T-helper 1 cell treated with Interleukin-12 subunit alpha and Interleukin-12 subunit beta and Interleukin-4 antibody, amounts not matched to agents 30 ng/mL and 1 ng/mL, for 36 hours (primary cell): ENCODE results near the gene NELFE. TPM values are rescaled to one million over a fixed set of nuclear protein-coding genes. Genes with fewer than 3 reads are reported as not detected.
"Not testable (repeated sequence)": the region's sequence is repeated elsewhere in the genome, so short reads cannot be mapped to it uniquely, and the experiment has no call there.

Source experiments
- intact Hi-C: fragments of 100-400 bp; cut with micrococcal nuclease; formaldehyde crosslinking; loops from one replicate; pipeline ENCODE4 v1.15.1; 2024
- total RNA-seq: library from RNA; stranded (reverse); gene quantifications from 2 replicates; pipeline ENCODE4 v1.2.3, GENCODE V29; 2022

Gene NELFE
- total RNA-seq, 1 donor from 2014 or later, result 75.3 TPM

- intact Hi-C loops, result loop anchor here (10.0 kb wide), 1 partner anchor 1323 kb away; the partner anchor contains the start of genes B3GALT4, RPS18 and VPS52
These were observed 6.5 kb downstream of the NELFE start for GRCh38 chr6:31952140-31952805.

- intact Hi-C loops, result loop anchor here (10.0 kb wide), 1 partner anchor 1325 kb away; the partner anchor contains the start of genes B3GALT4, RPS18 and VPS52
These were observed 8.7 kb downstream of the NELFE start for GRCh38 chr6:31949926-31950548.

DNA sequence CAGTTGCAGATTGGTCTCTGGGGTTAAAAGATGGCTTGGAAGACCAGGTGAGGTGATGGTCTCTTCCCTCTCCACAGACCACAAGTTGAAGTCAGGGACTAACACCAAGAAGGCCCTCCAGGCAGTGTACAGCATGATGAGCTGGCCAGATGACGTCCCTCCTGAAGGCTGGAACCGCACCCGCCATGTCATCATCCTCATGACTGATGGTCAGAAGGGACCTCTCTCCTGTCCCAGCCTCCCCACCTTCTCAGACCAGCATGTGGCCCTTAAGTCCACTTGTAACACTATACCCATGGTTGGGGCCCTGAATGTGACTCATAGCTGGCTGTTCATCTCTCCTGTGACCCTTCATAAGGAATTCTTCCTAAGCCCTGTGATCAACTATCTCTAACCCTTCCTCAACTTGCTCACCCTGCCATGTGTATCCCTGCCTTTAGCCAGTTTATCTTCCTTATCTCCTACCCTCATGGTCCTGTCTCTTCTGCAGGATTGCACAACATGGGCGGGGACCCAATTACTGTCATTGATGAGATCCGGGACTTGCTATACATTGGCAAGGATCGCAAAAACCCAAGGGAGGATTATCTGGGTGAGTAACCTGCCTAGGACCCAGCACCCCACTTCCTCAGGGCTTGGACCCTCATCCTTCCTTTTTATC lies 9.9 kb downstream of the NELFE start:
- intact Hi-C loops, result no loop called here

DNA sequence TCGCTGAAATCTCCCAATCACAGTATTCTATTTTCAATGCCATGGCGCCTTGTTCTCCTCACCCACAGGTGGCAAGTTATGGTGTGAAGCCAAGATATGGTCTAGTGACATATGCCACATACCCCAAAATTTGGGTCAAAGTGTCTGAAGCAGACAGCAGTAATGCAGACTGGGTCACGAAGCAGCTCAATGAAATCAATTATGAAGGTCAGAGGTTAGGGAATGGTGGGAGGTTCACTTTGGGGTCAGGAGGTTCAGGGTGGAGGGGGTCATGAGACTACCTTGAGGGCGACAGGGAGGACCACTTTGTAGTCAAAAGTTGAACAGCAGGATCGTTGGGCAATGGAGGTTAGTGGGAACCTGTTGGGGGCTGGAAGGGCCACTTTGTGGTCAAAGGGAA lies 10.5 kb downstream of the NELFE start:
- intact Hi-C loops, result no loop called here

- intact Hi-C loops, result no loop called here
These were observed 10.9 kb downstream of the NELFE start for GRCh38 chr6:31947864-31948263.

- intact Hi-C loops, result no loop called here
These were observed 11.6 kb downstream of the NELFE start for GRCh38 chr6:31947070-31947675.

DNA sequence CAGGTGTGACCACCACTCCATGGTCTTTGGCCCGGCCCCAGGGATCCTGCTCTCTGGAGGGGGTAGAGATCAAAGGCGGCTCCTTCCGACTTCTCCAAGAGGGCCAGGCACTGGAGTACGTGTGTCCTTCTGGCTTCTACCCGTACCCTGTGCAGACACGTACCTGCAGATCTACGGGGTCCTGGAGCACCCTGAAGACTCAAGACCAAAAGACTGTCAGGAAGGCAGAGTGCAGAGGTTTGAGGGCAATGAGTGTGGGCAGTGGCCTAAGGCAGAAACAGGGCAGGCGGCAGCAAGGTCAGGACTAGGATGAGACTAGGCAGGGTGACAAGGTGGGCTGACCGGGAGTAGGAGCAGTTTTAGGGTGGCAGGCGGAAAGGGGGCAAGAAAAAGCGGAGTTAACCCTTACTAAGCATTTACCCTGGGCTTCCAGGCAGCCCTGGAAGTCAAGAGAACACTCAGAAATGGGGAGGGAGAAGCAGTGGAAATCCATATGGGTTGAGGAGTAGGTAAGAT lies 12.3 kb downstream of the NELFE start:
- intact Hi-C loops, result no loop called here

DNA sequence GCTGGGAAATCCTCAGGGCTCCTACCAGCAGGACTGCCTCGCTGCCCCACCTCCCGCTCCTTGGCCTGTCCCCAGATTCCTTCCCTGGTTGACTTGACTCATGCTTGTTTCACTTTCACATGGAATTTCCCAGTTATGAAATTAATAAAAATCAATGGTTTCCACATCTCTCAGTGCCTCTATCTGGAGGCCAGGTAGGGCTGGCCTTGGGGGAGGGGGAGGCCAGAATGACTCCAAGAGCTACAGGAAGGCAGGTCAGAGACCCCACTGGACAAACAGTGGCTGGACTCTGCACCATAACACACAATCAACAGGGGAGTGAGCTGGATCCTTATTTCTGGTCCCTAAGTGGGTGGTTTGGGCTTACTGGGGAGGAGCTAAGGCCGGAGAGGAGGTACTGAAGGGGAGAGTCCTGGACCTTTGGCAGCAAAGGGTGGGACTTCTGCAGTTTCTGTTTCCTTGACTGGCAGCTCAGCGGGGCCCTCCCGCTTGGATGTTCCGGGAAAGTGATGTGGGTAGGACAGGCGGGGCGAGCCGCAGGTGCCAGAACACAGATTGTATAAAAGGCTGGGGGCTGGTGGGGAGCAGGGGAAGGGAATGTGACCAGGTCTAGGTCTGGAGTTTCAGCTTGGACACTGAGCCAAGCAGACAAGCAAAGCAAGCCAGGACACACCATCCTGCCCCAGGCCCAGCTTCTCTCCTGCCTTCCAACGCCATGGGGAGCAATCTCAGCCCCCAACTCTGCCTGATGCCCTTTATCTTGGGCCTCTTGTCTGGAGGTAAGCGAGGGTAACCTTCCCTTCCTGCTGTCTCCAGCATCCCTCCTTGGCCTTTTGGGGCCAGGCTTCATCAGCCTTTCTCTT lies 13.0 kb downstream of the NELFE start, which contains the start of gene CFB:
Gene CFB (plus strand): TSS at position 589 of the 863 bp plus-strand sequence. CDS start 127 bp downstream, at position 716.
- intact Hi-C loops, result no loop called here

DNA sequence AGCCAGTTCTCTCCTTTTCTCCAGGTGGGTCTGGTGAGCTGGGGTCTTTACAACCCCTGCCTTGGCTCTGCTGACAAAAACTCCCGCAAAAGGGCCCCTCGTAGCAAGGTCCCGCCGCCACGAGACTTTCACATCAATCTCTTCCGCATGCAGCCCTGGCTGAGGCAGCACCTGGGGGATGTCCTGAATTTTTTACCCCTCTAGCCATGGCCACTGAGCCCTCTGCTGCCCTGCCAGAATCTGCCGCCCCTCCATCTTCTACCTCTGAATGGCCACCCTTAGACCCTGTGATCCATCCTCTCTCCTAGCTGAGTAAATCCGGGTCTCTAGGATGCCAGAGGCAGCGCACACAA lies 13.6 kb downstream of the NELFE start:
- intact Hi-C loops, result no loop called here

DNA sequence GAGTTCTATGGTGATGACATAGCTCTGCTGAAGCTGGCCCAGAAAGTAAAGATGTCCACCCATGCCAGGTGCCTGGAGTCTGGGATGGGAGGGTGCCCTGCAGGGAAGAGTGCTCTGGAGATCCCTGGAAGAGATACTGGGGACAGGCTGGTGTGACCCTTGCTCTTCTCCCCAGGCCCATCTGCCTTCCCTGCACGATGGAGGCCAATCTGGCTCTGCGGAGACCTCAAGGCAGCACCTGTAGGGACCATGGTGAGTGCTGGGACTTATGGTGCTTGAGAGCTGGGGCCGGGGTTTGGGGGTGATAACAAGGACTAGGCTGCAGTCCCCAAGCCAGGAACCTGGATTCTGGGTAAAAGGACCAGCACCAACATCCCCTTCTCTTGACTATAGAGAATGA lies 15.0 kb downstream of the NELFE start:
- intact Hi-C loops, result no loop called here

GRCh38 chr6:31940256-31940664 lies 18.5 kb downstream of the NELFE start:
- intact Hi-C loops, result no loop called here

- intact Hi-C loops, result no loop called here
These were observed 22.9 kb downstream of the NELFE start for GRCh38 chr6:31935823-31936222.

- intact Hi-C loops, result no loop called here
These were observed 23.8 kb downstream of the NELFE start for GRCh38 chr6:31935021-31935420.

- intact Hi-C loops, result no loop called here
These were observed 25.2 kb downstream of the NELFE start for GRCh38 chr6:31933537-31933936.

DNA sequence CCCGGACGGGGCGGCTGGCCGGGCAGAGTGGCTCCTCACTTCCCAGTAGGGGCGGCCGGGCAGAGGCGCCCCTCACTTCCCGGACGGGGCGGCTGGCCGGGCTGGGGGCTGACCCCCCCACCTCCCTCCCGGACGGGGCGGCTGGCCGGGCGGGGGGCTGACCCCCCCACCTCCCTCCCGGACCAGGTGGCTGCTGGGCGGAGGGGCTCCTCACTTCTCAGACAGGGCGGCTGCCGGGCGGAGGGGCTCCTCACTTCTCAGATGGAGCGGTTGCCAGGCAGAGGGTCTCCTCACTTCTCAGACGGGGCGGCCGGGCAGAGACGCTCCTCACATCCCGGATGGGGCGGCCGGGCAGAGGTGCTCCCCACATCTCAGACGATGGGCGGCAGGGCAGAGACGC lies 26.6 kb downstream of the NELFE start:
- intact Hi-C loops, result not testable (repeated sequence)

DNA sequence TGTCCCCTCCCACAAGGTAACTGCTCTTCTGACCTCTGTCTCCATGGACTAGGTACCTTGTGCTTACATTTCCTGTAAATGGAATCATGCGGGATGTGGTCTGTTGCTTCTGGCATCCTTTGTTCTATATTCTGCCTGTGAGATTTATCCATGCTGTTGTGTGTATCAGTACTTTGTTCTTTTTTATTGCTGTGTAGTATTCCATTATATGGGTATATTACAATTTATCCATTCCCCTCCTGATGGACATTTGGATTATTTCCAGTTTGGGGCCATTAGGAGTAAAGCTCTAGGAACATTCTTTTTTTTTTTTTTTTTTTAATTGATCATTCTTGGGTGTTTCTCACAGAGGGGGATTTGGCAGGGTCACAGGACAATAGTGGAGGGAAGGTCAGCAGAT lies 27.8 kb downstream of the NELFE start:
- intact Hi-C loops, result no loop called here

DNA sequence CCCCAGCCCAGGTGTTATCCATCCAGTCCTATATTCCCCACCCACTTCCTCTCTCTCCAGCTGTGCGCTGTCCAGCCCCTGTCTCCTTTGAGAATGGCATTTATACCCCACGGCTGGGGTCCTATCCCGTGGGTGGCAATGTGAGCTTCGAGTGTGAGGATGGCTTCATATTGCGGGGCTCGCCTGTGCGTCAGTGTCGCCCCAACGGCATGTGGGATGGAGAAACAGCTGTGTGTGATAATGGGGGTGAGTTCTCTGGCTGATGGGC lies 30.2 kb downstream of the NELFE start:
- intact Hi-C loops, result no loop called here

- intact Hi-C loops, result no loop called here
These were observed 30.7 kb downstream of the NELFE start for GRCh38 chr6:31927863-31928671.

DNA sequence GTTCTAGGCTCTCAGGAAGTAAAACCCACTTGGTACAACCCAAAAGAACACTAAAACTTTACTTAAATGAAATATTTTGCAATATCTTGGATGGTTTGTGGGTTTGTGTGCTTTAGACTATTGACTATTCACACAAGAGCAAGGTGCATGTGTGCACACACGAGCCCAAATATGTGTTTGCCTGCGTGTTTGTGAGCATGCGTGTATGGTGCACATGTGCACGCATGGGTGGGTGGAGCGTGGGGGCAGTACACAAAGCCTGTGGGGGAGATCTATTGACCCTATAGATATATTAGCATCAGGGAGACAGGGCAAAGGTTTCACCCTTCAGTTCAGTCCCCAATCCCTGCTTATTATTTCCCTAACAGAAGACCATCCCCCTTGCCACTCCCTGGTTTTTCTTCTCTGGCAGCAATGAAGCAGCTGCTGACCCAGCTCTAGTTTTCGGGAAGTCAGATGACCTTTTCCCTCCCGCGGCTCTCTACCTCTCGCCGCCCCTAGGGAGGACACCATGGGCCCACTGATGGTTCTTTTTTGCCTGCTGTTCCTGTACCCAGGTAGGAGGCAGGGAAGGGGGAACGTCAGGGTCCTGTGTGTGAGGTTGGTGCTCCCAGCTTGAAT lies 31.4 kb downstream of the NELFE start, which contains the start of gene C2:
Gene C2 (plus strand): TSS at position 476 of the 621 bp plus-strand sequence. CDS start 36 bp downstream, at position 512.
- intact Hi-C loops, result no loop called here

DNA sequence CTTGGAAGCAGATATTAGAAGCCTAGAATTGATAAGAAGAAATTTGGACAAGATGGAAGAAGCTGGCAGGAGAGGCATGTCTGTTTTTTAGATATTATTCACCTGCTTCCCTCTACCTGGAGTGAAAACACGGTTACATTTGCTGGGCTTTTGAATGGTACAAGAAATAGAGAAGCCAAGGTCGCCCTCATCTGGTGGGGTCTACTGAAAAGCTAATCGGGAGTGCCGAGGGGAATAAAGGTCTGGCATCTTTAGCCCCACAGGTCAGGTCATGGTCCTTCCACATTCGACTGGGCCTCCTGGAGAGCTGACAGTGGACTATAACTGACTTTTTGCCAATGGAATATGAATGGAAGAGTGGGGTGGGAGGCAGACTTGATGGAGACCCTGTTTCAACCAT lies 35.8 kb downstream of the NELFE start:
- intact Hi-C loops, result no loop called here
